ENCODE data around the gene PPP2R5C.
"Not testable (repeated sequence)": the region's sequence is repeated elsewhere in the genome, so short reads cannot be mapped to it uniquely, and the experiment has no call there.

The PPP2R5C gene

DNA sequence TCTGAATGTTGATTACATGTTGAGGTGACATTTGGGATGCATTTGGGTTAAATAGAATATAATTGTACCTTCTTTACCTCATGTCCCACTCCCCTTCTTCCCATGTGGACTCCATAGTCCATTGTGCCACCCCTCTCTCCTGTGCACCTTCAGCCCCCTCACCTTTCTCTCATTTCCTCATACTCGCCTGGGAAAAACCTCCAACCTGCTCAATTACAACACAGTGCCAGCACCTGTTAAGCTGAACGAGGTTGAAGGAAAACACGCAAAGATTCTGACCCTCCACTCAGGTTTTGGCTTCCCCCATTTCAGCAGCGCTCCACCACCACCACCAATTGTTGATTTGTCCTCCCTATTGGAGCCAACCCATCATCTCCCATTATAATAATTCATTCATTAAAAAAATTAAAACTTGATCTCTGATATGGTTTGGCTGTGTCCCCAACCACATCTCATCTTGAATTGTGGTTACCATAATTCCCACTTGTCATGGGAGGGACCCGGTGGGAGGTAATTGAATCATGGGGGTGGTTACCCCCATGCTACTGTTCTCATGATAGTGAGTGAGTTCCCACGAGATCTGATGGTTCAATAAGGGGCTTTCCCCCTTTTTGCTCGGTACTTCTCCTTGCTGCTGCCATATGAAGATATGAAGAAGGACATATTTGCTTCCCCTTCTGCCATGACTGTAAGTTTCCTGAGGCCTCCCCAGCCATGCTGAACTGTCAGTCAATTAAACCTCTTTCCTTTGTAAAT is 33.7 kb upstream of the PPP2R5C start:
- no peak for DNase-seq

- DNase-seq: no peak
These were observed 33.2 kb upstream of the PPP2R5C start for GRCh38 chr14:101728367-101728742.

- no peak for DNase-seq
These were observed 32.1 kb upstream of the PPP2R5C start for GRCh38 chr14:101729382-101729781.

DNA sequence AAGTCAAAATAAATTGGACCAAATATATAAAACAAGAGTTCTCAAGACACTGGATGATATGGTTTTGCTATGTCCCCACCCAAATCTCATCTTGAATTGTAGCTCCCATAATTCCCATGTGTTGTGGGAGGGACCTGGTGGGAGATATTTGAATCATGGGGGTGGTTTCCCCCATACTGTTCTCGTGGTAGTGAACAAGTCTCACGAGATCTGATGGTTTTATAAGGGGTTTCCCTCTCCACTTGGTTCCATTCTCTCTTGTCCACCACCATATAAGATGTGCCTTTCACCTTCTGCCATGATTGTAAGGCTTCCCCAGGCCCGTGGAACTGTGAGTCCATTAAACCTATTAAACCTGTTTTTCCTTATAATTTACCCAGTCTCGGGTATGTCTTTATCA is 31.4 kb upstream of the PPP2R5C start:
- DNase-seq: not testable (repeated sequence)

DNA sequence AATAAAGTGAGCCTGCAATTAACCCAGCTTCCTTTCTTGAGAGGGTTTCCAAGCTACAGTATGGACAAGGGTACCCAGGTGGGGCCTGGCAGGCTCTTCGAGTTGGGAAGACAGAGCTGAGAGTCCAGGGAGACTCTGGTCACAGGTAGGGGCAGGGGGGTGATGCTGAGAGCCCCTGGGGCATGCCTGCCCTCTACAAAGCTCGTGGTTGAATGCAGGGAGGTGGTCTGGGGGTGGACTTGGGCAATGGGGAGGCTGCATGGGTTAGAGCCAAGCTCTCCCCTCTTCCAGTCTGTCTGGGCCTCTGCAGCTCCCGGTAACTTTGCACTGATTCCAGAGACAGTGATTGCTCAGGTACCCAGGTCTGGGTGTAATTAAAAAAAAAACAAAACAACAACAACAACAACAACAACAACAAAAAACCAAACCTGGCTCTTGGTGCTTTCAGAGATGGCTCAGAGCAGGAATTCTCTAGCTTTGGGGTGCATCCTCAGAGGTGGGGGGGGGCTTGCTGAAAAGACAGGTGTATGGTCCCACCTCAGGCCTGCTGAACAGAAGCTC is 30.8 kb upstream of the PPP2R5C start:
- no peak for DNase-seq

GRCh38 chr14:101731187-101732080 is 30.1 kb upstream of the PPP2R5C start:
- DNase-seq: peak; percentile 74

DNA sequence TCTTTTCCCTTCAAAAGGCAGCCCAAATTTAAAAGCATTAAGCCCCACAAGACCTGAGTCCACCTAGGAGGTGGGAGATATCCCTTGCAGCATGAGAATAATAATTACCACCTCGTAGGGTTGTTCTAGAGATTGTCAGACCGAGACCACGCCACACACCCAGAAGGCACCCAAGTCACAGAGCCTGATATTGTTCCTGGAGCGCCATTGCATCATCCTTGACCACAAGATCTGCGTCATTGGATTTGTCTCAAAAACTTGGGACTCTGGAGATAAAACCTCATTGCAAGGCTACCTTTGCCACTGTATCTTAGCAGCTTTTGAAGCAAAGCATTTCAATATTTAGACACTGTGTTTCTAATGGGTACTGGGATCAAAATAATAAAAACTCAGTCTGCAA is 29.4 kb upstream of the PPP2R5C start:
- DNase-seq: no peak

DNA sequence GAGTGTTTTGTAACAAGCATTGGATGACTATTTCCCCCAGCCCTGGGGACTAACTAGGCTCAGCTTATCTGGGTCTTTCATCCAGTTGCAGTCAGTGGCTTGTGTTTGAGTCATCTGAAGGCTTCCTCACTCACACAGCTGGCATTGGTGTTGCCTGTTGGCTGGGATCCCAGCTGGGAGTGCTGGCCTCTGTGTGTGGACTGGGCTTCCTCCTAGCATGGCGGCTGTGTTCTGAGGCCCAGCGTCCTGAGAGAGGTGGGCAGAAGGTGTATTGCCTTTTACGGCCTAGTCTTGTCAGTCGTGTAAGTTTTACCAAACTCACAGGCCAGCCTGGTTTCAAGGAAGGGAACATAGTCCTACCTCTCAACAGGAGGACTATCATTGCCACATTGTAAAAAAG is 28.3 kb upstream of the PPP2R5C start:
- no peak for DNase-seq

GRCh38 chr14:101734246-101734847 is 27.2 kb upstream of the PPP2R5C start:
- no peak for DNase-seq

GRCh38 chr14:101735453-101735852 is 26.1 kb upstream of the PPP2R5C start:
- DNase-seq: no peak

GRCh38 chr14:101736071-101736470 is 25.4 kb upstream of the PPP2R5C start:
- no peak for DNase-seq

DNA sequence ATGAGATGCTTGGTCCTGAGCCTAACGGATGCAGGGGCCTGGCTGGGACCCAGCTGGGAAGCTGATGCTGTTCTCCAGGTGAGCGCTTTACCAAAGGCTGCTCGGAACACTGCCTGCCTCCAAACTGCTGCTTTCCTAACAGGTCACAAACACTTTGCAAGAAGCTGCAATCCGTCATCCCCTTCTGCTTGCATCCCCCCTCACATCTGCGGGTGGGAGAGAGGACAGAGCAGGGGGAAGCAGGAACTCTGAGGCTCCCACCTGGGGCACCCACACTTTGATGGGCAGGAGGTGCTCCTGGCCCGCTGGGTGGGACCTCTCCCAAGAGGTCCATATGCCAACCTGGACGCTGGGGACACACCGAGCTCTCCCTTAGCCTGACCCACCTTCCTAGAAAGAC is 24.9 kb upstream of the PPP2R5C start:
- no peak for DNase-seq

- DNase-seq: no peak
These were observed 23.8 kb upstream of the PPP2R5C start for GRCh38 chr14:101737414-101738339.

DNA sequence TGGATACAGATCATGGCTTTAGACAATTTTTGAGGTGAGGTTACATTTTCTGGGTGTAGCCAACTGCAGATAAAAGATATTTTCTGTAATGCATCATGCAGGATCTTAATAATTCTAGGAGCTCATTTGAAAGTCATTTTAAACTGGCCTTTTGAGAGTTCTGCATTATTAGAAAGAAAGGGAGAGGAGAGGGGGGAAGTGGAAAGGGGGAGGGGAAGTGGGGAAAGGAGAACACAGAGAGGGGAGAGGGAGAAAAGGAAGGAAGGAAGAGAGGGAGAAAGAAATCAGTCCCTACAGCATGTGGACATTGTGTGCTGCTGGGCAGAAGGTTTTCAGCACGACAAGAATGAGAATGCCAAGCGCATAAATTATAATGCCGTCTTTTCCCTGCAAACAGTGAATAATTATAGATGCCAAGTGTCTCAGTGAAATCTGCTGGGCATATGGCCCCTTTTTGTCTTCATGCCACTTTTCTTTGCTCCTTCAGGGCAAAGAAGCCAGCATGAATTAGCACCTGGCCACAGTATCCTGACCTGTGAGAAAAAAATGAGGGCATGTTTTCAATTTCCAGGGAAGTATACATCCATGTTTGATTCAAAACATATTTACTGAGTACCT is 22.7 kb upstream of the PPP2R5C start:
- no peak for DNase-seq

DNA sequence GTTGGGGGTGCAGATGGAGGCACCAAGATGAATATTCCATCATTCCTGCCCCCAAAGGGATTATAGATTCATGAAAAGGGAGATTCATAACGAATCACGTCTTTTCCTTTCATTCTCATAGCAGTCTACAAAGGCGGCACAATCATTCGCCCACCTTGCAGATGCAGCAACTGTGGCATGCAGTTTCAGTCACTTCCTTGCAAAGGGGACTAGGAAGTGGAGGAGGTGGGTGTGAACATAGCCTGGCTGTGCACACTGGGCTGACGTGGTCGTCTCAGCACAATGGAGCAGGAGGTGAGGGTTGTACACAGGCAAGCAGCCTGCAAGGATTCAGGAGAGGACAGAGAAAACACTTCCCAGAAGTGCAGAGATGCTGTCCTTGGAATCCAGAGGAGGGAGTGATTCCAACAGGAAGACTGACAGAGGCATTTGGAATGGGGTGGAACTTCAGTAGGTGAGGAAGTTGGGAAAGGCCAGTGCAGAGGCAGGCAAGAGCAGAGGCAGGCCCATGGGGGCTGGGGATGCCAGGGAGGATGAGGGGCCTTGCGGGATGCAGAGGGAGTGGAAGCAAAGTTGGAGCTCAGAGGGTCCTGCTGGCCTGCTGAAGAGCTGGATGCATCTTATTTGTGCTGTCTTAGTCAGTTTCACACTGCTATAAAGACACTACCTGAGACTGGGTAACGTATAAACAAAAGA is 21.9 kb upstream of the PPP2R5C start:
- DNase-seq: no peak

GRCh38 chr14:101740981-101741380 is 20.5 kb upstream of the PPP2R5C start:
- DNase-seq: no peak

DNA sequence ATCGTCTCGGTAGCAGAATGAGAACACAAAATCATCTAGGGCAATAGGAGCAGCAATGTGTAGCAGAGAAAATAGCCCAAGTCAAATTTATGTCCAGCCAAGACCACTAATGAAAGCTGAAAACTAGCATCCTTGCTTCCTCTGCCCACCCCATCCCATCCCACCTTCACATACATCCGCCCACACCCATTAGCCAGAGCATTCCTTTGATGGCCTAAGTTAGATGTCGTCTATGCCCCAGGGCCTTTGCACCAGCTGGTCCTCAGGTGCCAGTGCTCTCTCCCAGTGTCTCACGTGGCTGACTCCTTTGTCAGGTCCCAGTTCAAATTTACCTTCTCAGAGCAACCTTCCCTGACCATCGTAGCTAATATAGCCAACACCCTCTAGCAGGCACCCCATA is 17.8 kb upstream of the PPP2R5C start:
- no peak for DNase-seq

GRCh38 chr14:101744382-101744781 is 17.1 kb upstream of the PPP2R5C start:
- DNase-seq: not testable (repeated sequence)

DNA sequence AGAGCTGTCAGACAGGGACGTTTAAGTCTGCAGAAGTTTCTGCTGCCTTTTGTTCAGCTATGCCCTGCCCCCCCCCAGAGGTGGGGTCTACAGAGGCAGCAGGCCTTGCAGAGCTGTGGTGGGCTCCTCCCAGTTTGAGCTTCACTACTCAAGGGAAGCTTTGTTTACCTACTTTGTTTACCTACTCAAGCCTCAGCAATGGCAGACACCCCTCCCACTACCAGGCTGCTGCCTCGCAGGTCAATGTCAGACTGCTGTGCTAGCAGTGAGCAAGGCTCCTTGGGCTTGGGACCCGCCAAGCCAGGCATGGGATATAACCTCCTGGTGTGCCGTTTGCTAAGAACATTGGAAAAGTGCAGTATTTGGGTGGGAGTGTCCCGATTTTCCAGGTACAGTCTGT is 11.8 kb upstream of the PPP2R5C start:
- DNase-seq: not testable (repeated sequence)

DNA sequence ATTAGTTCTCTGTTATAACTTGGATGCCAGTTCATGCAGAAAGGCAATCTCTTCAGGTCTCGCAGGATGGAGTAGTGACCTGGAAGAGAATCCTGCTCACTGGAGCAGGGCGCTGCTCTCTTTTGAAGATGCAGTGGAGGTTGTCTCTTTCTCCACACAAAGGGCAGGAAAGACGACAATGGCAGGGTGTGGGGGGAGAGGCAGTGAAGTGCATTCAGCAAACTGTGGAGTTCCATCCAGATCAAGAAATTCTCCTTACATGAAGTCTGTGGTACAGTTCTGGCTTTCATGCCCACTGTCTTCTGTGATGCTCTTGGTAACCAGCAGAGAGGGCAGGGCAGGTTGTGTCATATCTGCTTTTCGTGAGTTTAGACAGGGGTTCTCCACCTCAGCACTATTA is 6.6 kb upstream of the PPP2R5C start:
- no peak for DNase-seq
